Ascending aorta (tissue), 2 donors: Measurements from ENCODE around the gene SYP. TPM values are rescaled to one million over a fixed set of nuclear protein-coding genes. Genes with fewer than 3 reads are reported as not detected.

Source experiments
- DNase-seq, 2 donors: peaks; one replicate each; pipeline ENCODE4 v3.0.0-alpha.2; 2019; ENCODE audit warnings: low spot score in 2 of 2
- H3K27ac ChIP-seq, 2 donors: fragments of 200-600 bp; sonication (generic); one replicate each; pipeline ENCODE4 v1.5.1; 2016 to 2017; ENCODE audit warnings: mild to moderate bottlenecking in 1 of 2
- H3K27me3 ChIP-seq: fragments of 200-600 bp; sonication (generic); one replicate; pipeline ENCODE4 v1.5.1; 2017
- H3K36me3 ChIP-seq, 2 donors: fragments of 200-600 bp; sonication (generic); one replicate each; pipeline ENCODE4 v1.5.1; 2016
- H3K4me1 ChIP-seq, 2 donors: fragments of 200-600 bp; sonication (generic); one replicate each; pipeline ENCODE4 v1.5.1; 2016 to 2017; ENCODE audit warnings: mild to moderate bottlenecking in 1 of 2
- H3K4me3 ChIP-seq, 2 donors: fragments of 200-600 bp; sonication (generic); one replicate each; pipeline ENCODE4 v1.5.1; 2016 to 2017; ENCODE audit warnings: mild to moderate bottlenecking in 1 of 2
- H3K9me3 ChIP-seq, 2 donors: fragments of 200-600 bp; sonication (generic); one replicate each; pipeline ENCODE4 v1.5.1; 2016
- CTCF ChIP-seq, 3 experiments: fragments of 200-600 bp in 2 of 3; fragments of 450-650 bp in 1 of 3; sonication (generic) in 2 of 3; IDR thresholded peaks; one replicate each; pipeline ENCODE4 v1.5.1; 2016 to 2019; ENCODE audit warnings: antibody characterized with exemption in 3 of 3, mild to moderate bottlenecking in 1 of 3, moderate library complexity in 1 of 3
- intact Hi-C: fragments of 100-400 bp; cut with DNase I; formaldehyde crosslinking; loops from one replicate; pipeline ENCODE4 v1.15.1; 2023
- total RNA-seq: library from RNA; depleted of rRNA; stranded (reverse); fragments of >200 nt; gene quantifications from one replicate; pipeline ENCODE4 v1.1.0, GENCODE V29; 2016

Gene SYP
- total RNA-seq, 1 donor from 2014 or later: 0.53 TPM

- intact Hi-C loops: loop anchor here (10.0 kb wide), 1 partner anchor 250 kb away; the partner anchor contains the start of genes PIM2 and SLC35A2
- DNase-seq: no peak
- H3K27me3 ChIP-seq: no peaks in the 10 kb centered on the region
- no peak for TF ChIP-seq CTCF (IDR thresholded peaks at IDR 0.05)
- no peaks in the 10 kb centered on the region for H3K9me3 ChIP-seq
- no peaks in the 10 kb centered on the region for H3K36me3 ChIP-seq
- no peak overlapping the region for H3K4me3 ChIP-seq
- peak overlapping the region; percentile 88 to 91 for H3K27ac ChIP-seq
- peaks cover 0 to 4% of the 10 kb centered on the region in 2 donors for H3K4me1 ChIP-seq
Measured at GRCh38 chrX:49164589-49165360, 35.2 kb downstream of the SYP start.

- Histone ChIP-seq H3K27me3 (no peaks in the 10 kb centered on the region), H3K36me3 (no peaks in the 10 kb centered on the region), H3K4me1 (peaks cover 0 to 4% of the 10 kb centered on the region in 2 donors), H3K9me3 (no peaks in the 10 kb centered on the region), H3K27ac (peak overlapping the region; percentile 88 to 91), H3K4me3 (peak overlapping the region; percentile 30 to 64)
- TF ChIP-seq CTCF (IDR thresholded peaks at IDR 0.05): peak; percentile 28 to 96 (median 51)
- intact Hi-C loops: loop anchor here (2.0 to 10.0 kb wide), 2 partner anchors 105 to 249 kb away; partner anchors contain the start of genes PIM2, PPP1R3F and SLC35A2
- DNase-seq: peak; percentile 65 to 92
Measured at GRCh38 chrX:49163555-49164419, 36.2 kb downstream of the SYP start.

GRCh38 chrX:49162620-49163019 is 37.4 kb downstream of the SYP start, which contains the start of gene MAGIX:
MAGIX (plus strand) TSS chrX:49162758; CDS start chrX:49162890, 132 bp downstream.
- H3K9me3 ChIP-seq: no peaks in the 10 kb centered on the region
- no peaks in the 10 kb centered on the region for H3K36me3 ChIP-seq
- intact Hi-C loops: loop anchor here (2.0 to 10.0 kb wide), 2 partner anchors 106 to 248 kb away; partner anchors contain the start of genes PIM2, PPP1R3F and SLC35A2
- no peaks in the 10 kb centered on the region for H3K27me3 ChIP-seq
- no peak for DNase-seq
- H3K27ac ChIP-seq: peak within 1 kb of the TSS; percentile 88 to 91
- H3K4me3 ChIP-seq: peak within 1 kb of the TSS; percentile 30 to 64
- H3K4me1 ChIP-seq: no peaks in the 10 kb centered on the region
- no peak for TF ChIP-seq CTCF (IDR thresholded peaks at IDR 0.05)

- H3K27me3 ChIP-seq: no peaks in the 10 kb centered on the region
- no peak for DNase-seq
- no peak for TF ChIP-seq CTCF (IDR thresholded peaks at IDR 0.05)
- no peak overlapping the region for H3K27ac ChIP-seq
- H3K4me1 ChIP-seq: no peaks in the 10 kb centered on the region
- H3K36me3 ChIP-seq: no peaks in the 10 kb centered on the region
- H3K9me3 ChIP-seq: no peaks in the 10 kb centered on the region
- intact Hi-C loops: loop anchor here (2.0 to 10.0 kb wide), 2 partner anchors 107 to 247 kb away; partner anchors contain the start of genes PIM2, PPP1R3F and SLC35A2
- H3K4me3 ChIP-seq: no peak overlapping the region
Measured at GRCh38 chrX:49161632-49162031, 38.4 kb downstream of the SYP start.

- TF ChIP-seq CTCF (IDR thresholded peaks at IDR 0.05): no peak
- Histone ChIP-seq H3K27me3 (no peaks in the 10 kb centered on the region), H3K36me3 (no peaks in the 10 kb centered on the region), H3K4me3 (no peak overlapping the region), H3K9me3 (no peaks in the 10 kb centered on the region), H3K4me1 (no peaks in the 10 kb centered on the region), H3K27ac (no peak overlapping the region)
- no peak for DNase-seq
- intact Hi-C loops: loop anchor here (10.0 kb wide), 1 partner anchor 246 kb away; the partner anchor contains the start of genes PIM2 and SLC35A2
Measured at GRCh38 chrX:49160908-49161307, 39.1 kb downstream of the SYP start.
